Glomerular visceral epithelial cell (primary cell): ENCODE data around the gene PCDHGB5.
"Not testable (repeated sequence)": the region's sequence is repeated elsewhere in the genome, so short reads cannot be mapped to it uniquely, and the experiment has no call there.

ENCODE experiments used
- DNase-seq: peaks from one replicate; pipeline ENCODE4 v3.0.0-alpha.2; 2016; ENCODE audit errors: extremely low spot score

Gene PCDHGB5

DNA sequence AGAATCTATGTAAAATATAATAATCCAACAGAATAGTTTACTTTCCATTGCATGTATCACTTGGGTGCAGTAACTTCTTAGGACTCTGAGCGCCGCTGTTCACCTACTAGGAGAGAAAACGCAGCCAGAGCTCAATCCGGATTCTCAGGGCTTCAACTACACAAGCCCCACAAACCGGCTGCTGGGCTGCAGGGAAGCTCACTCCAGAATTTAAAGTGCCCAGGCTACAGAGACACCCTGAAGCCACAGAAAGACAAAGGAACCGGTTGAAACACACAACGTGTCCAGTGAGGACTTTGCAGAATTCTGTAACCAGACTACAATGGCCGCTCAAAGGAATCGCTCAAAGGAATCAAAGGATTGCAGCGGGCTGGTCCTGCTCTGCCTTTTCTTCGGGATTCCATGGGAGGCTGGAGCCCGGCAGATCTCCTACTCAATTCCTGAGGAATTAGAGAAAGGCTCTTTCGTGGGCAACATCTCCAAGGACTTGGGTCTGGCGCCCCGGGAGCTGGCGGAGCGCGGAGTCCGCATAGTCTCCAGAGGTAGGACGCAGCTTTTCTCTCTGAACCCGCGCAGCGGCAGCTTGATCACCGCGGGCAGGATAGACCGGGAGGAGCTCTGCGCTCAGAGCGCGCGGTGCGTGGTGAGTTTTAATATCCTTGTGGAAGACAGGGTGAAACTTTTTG is 15.2 kb downstream of the PCDHGB5 start, which contains the start of gene PCDHGA10:
Gene PCDHGA10 (plus strand): TSS at position 134 of the 686 bp plus-strand sequence. CDS start 189 bp downstream, at position 323.
- peak; percentile 59 for DNase-seq

DNA sequence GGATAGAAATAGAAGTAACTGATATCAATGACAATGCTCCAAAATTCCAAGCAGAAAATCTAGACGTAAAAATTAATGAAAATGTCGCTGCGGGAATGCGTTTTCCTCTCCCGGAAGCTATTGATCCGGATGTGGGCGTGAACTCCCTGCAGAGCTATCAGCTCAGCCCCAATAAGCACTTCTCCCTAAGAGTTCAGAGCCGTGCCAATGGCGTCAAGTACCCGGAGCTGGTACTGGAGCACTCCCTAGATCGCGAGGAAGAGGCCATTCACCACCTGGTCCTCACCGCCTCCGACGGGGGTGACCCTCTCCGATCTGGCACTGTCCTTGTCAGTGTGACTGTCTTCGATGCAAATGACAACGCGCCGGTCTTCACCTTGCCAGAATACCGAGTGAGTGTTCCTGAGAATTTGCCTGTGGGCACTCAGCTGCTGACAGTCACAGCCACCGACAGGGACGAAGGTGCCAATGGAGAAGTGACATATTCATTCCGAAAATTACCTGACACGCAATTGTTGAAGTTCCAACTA is 15.9 kb downstream of the PCDHGB5 start:
- DNase-seq: no peak

DNA sequence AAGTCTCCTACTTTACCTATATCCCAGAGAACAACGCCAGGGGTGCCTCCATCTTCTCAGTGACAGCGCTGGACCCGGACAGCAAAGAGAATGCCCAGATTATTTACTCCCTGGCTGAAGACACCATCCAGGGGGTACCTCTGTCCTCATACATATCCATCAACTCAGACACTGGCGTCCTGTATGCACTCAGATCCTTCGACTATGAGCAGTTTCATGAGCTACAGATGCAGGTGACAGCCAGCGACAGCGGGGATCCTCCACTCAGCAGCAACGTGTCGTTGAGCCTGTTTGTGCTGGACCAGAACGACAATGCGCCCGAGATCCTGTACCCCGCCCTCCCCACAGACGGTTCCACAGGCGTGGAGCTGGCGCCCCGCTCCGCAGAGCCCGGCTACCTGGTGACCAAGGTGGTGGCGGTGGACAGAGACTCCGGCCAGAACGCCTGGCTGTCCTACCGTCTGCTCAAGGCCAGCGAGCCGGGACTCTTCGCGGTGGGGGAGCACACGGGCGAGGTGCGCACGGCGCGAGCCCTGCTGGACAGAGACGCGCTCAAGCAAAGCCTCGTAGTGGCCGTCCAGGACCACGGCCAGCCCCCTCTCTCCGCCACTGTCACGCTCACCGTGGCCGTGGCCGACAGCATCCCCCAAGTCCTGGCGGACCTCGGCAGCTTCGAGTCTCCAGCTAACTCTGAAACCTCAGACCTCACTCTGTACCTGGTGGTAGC is 17.0 kb downstream of the PCDHGB5 start:
- DNase-seq: not testable (repeated sequence)

- DNase-seq: not testable (repeated sequence)
Observed at GRCh38 chr5:141415275-141415618, 17.5 kb downstream of the PCDHGB5 start.

DNA sequence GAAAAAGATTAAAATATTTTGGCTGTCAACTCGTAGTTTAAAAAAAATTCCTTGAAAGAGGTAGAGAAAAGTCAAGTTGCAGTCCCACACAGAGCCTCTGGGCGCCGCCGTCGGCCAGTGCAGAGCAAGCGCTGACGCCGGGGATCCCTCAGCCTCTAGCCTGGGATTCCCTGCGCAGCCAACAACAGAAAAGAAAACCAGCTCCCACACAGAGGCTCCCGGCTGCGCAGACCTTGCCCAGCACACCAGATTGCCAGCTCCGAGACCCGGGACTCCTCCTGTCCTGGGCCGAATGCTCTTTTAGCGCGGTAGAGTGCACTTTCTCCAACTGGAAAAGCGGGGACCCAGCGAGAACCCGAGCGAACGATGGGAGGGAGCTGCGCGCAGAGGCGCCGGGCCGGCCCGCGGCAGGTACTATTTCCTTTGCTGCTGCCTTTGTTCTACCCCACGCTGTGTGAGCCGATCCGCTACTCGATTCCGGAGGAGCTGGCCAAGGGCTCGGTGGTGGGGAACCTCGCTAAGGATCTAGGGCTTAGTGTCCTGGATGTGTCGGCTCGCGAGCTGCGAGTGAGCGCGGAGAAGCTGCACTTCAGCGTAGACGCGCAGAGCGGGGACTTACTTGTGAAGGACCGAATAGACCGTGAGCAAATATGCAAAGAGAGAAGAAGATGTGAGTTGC is 19.9 kb downstream of the PCDHGB5 start, which contains the start of gene PCDHGB7:
Gene PCDHGB7 (plus strand): TSS at position 184 of the 679 bp plus-strand sequence. CDS start 183 bp downstream, at position 367.
- not testable (repeated sequence) for DNase-seq

GRCh38 chr5:141419074-141419880 is 21.5 kb downstream of the PCDHGB5 start:
- no peak for DNase-seq

- DNase-seq: peak; percentile 53
Observed at GRCh38 chr5:141420855-141421488, 23.2 kb downstream of the PCDHGB5 start, which contains the start of gene PCDHGA11. TSS of gene PCDHGA11 (plus strand) at chr5:141421051. CDS start at chr5:141421228, 177 bp downstream.

GRCh38 chr5:141421489-141421855 is 23.7 kb downstream of the PCDHGB5 start:
- no peak for DNase-seq

- DNase-seq: no peak
Observed at GRCh38 chr5:141422742-141423291, 25.1 kb downstream of the PCDHGB5 start.

DNA sequence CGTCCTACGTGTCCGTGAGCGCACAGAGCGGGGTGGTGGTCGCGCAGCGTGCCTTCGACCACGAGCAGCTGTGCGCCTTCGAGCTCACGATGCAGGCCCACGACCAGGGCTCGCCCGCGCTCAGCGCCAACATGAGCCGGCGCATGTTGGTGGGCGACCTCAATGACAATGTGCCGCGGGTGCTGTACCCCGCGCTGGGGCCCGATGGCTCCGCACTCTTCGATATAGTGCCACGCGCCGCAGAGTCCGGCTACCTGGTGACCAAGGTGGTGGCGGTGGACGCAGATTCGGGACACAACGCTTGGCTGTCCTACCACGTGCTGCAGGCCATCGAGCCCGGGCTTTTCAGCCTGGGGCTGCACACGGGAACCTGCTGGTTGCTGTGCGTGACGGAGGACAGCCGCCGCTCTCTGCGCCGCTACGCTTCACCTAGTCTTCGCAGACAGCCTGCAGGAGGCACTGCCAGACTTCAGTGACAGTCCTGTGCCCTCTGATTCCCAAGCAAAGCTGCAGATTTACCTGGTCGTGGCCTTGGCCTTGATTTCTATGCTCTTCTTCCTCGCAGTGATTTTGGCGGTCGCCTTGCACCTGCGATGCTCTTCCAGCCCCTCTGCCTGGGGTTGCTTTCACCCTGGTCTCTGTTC is 30.2 kb downstream of the PCDHGB5 start:
- no peak for DNase-seq

DNA sequence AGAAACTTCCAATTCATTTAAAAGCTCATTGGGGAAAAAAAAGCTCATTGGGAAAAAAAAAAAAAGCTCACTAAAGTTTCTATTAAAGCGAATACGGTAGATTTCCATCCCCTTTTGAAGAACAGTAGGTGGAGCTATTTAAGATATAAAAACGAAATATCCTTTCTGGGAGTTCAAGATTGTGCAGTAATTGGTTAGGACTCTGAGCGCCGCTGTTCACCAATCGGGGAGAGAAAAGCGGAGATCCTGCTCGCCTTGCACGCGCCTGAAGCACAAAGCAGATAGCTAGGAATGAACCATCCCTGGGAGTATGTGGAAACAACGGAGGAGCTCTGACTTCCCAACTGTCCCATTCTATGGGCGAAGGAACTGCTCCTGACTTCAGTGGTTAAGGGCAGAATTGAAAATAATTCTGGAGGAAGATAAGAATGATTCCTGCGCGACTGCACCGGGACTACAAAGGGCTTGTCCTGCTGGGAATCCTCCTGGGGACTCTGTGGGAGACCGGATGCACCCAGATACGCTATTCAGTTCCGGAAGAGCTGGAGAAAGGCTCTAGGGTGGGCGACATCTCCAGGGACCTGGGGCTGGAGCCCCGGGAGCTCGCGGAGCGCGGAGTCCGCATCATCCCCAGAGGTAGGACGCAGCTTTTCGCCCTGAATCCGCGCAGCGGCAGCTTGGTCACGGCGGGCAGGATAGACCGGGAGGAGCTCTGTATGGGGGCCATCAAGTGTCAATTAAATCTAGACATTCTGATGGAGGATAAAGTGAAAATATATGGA is 32.8 kb downstream of the PCDHGB5 start, which contains the start of gene PCDHGA12:
Gene PCDHGA12 (plus strand): TSS at position 176 of the 782 bp plus-strand sequence. CDS start 253 bp downstream, at position 429.
- DNase-seq: peak; percentile 27

- DNase-seq: no peak
Observed at GRCh38 chr5:141431286-141431685, 33.5 kb downstream of the PCDHGB5 start.

DNA sequence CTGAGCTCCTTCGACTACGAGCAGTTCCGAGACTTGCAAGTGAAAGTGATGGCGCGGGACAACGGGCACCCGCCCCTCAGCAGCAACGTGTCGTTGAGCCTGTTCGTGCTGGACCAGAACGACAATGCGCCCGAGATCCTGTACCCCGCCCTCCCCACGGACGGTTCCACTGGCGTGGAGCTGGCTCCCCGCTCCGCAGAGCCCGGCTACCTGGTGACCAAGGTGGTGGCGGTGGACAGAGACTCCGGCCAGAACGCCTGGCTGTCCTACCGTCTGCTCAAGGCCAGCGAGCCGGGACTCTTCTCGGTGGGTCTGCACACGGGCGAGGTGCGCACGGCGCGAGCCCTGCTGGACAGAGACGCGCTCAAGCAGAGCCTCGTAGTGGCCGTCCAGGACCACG is 34.6 kb downstream of the PCDHGB5 start:
- DNase-seq: not testable (repeated sequence)

DNA sequence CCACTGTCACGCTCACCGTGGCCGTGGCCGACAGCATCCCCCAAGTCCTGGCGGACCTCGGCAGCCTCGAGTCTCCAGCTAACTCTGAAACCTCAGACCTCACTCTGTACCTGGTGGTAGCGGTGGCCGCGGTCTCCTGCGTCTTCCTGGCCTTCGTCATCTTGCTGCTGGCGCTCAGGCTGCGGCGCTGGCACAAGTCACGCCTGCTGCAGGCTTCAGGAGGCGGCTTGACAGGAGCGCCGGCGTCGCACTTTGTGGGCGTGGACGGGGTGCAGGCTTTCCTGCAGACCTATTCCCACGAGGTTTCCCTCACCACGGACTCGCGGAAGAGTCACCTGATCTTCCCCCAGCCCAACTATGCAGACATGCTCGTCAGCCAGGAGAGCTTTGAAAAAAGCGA is 35.0 kb downstream of the PCDHGB5 start:
- DNase-seq: not testable (repeated sequence)

GRCh38 chr5:141434006-141434405 is 36.3 kb downstream of the PCDHGB5 start:
- DNase-seq: no peak

GRCh38 chr5:141437221-141437620 is 39.5 kb downstream of the PCDHGB5 start:
- DNase-seq: no peak

GRCh38 chr5:141439411-141440141 is 41.8 kb downstream of the PCDHGB5 start:
- DNase-seq: peak; percentile 51

DNA sequence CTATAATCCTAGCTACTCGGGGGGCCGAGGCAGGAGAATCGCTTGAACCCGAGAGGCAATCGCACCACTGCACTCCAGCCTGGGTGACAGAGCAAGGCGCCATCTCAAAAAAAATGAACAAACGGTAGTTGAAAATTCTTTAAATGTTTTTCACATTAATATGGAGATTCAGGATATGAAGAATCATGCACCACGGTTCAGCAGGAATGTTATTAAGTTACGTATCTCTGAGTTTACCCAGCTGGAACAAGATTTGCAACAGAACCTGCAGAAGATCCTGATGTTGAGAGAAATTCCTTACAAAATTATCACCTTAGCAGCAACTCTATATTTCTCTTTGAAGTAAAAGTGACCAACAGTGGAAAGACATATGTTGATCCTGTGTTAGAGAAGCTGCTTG is 42.6 kb downstream of the PCDHGB5 start:
- peak; percentile 55 for DNase-seq
